ENCODE measurements around the gene TESK2. TPM values are rescaled to one million over a fixed set of nuclear protein-coding genes. Genes with fewer than 3 reads are reported as not detected.
"Not testable (repeated sequence)": the region's sequence is repeated elsewhere in the genome, so short reads cannot be mapped to it uniquely, and the experiment has no call there.

TESK2 gene
- total RNA-seq, 1 experiment from 2014 or later: 13.8 TPM

DNA sequence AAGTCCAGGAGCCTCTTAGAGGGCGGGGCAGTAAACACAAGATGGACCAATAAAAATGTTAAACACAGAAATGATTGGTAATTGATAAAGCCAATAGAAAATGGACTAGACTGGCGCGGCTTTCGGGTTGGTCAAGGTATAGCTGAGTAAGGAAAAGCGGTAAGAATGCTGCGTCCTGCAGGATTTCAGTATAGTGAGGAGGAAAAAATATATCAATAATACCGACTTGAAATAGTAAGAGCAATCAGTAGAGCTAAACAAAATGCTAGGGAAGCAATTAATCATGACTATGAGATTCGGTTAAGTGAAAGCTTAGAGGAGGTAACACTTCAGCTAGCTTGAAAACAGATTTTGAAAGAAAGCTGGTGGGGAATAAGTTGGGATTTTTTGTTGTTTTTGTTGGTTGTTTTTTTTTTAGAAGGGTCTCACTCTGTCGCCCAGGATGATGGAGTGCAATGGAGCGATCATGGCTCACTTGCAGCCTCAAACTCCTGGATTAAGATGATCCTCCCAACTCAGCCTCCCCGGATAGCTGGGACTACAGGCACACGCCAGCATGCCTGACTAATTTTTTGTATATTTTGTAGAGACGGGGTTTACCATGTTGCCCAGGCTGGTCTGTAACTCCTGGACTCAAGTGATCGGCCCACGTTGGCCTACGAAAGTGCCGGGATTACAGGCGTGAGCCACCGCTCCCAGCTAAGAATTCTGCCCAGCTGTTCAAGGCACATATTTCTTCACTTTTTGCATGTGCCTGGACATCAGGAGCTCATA, 711 bp upstream of the TESK2 start:
- no peak overlapping the region for H3K27ac ChIP-seq
- no TSS peak for BruUV-seq (replicated peaks)
- no peak for TF ChIP-seq EZH2 (IDR thresholded peaks at IDR 0.05; ENCODE audit: low read depth)
- TF ChIP-seq, protein P1, sequence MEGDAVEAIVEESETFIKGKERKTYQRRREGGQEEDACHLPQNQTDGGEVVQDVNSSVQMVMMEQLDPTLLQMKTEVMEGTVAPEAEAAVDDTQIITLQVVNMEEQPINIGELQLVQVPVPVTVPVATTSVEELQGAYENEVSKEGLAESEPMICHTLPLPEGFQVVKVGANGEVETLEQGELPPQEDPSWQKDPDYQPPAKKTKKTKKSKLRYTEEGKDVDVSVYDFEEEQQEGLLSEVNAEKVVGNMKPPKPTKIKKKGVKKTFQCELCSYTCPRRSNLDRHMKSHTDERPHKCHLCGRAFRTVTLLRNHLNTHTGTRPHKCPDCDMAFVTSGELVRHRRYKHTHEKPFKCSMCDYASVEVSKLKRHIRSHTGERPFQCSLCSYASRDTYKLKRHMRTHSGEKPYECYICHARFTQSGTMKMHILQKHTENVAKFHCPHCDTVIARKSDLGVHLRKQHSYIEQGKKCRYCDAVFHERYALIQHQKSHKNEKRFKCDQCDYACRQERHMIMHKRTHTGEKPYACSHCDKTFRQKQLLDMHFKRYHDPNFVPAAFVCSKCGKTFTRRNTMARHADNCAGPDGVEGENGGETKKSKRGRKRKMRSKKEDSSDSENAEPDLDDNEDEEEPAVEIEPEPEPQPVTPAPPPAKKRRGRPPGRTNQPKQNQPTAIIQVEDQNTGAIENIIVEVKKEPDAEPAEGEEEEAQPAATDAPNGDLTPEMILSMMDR (conservative IDR thresholded peaks at IDR 0.05): no peak
- H3F3A ChIP-seq (ENCODE audit: insufficient read depth, low read depth): no peaks in the 10 kb centered on the region; the same call in 1 of the 2 replicates
- peaks cover 16% of the 10 kb centered on the region for H3K4me1 ChIP-seq (replicated peaks; ENCODE audit: insufficient read depth)
- no peaks in the 10 kb centered on the region for H3K27me3 ChIP-seq (ENCODE audit: insufficient read depth, low read depth)
- POLR2A ChIA-PET (ENCODE audit: unreplicated experiment): interaction anchor here (0.5 to 1.5 kb wide), 11 partner anchors 8 to 860 kb away, joined by 3 to 10 read pairs (median 5); partner anchors contain the start of genes CCDC163 and MMACHC
- peak overlapping the region; percentile 64; the same call in 1 of the 2 replicates for H2AFZ ChIP-seq
- peak overlapping the region; percentile 81 for H3K4me2 ChIP-seq
- peak overlapping the region; percentile 50; the same call in 1 of the 2 replicates for H3K4me3 ChIP-seq
- no peaks in the 10 kb centered on the region for H3K79me2 ChIP-seq (ENCODE audit: low read depth)
- H3K9me3 ChIP-seq (ENCODE audit: insufficient read depth, low read depth): no peaks in the 10 kb centered on the region
- no peaks in the 10 kb centered on the region for H4K20me1 ChIP-seq (ENCODE audit: insufficient read depth)
- CTCF ChIA-PET: interaction anchor here (0.6 to 2.9 kb wide), 10 partner anchors 8 to 532 kb away, joined by 3 to 18 read pairs (median 5); partner anchors contain the start of genes CCDC163 and MMACHC
- no peaks in the 10 kb centered on the region for H3K9me2 ChIP-seq (ENCODE audit: insufficient read depth)
- H3K36me3 ChIP-seq (ENCODE audit: low read depth): no peaks in the 10 kb centered on the region
- DNase-seq: no peak
- intact Hi-C loops (cut with micrococcal nuclease; ENCODE audit: unreplicated experiment): loop anchor here (1.0 to 10.0 kb wide), 6 partner anchors 81 to 761 kb away; partner anchors contain the start of gene RNU5D-1

DNA sequence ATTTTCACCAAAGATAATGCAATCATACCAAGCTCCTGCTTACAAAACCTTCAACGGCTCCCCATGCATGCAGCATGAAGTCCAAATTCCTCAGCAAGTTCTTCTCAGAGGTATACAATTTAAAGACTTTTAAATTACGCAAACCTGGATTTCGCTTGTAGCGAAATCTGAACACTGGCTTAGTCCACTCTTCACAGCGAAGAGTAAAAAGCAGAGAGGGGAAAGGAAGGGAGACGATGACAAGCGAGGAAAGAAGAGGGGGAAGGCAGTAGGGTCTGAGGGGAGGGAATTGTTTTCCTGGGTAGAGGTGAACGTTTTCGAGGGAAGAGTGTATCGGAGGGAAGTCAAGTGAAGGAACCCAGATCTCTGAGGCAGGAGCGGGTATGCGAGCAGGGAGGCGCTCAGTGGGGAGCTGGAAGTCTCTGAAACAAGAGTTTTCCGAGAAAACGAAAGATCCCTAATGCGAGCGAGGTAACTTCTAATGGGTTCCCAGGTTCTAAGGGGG, 790 bp downstream of the TESK2 start:
- H3K4me3 ChIP-seq: peak overlapping the region; percentile 73
- POLR2A ChIA-PET (ENCODE audit: unreplicated experiment): interaction anchor here (0.5 to 1.1 kb wide), 6 partner anchors 32 to 696 kb away, joined by 4 to 10 read pairs (median 4); partner anchors contain the start of gene PRDX1

DNA sequence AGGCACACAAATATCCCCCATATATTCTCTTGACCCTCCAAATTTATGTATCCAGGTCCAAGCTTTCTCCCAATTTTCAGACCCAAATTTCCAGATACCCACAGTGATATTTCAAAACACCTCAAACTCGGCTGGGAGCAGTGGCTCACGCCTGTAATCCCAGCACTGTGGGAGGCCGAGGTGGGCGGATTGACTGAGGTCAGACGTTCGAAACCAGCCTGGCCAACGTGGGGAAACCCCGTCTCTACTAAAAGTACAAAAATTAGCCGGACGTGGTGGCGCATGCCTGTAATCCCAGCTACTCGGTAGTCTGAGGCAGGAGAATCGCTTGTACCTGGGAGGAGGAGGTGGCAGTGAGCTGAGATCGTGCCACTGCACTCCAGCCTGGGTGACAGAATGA, 1.6 kb downstream of the TESK2 start:
- not testable (repeated sequence) for H3F3A ChIP-seq (ENCODE audit: insufficient read depth, low read depth); H3K36me3 ChIP-seq (ENCODE audit: low read depth); H3K27ac ChIP-seq; H3K79me2 ChIP-seq (ENCODE audit: low read depth); H3K27me3 ChIP-seq (ENCODE audit: insufficient read depth, low read depth); H3K9me3 ChIP-seq (ENCODE audit: insufficient read depth, low read depth); H4K20me1 ChIP-seq (ENCODE audit: insufficient read depth); BruUV-seq (replicated peaks); DNase-seq; H2AFZ ChIP-seq; H3K9me2 ChIP-seq (ENCODE audit: insufficient read depth)
- Histone ChIP-seq H3K4me1 (replicated peaks; ENCODE audit: insufficient read depth) (peaks cover 16% of the 10 kb centered on the region), H3K4me3 (peak overlapping the region; percentile 73; the same call in 1 of the 2 replicates), H3K4me2 (peak overlapping the region; percentile 88)
- ChIA-PET POLR2A (ENCODE audit: unreplicated experiment) (interaction anchor here (0.6 to 1.0 kb wide), 3 partner anchors 32 to 142 kb away, joined by 4 to 5 read pairs (median 4); partner anchors contain the start of gene PRDX1), CTCF (interaction anchor here (0.6 kb wide), 1 partner anchor 758 kb away, joined by 3 read pairs; the partner anchor contains the start of gene RAD54L)
- intact Hi-C loops (cut with micrococcal nuclease; ENCODE audit: unreplicated experiment): loop anchor here (5.0 kb wide), 1 partner anchor 652 kb away; no protein-coding TSS in a partner anchor

More for the DNA sequence above, 790 bp downstream of the TESK2 start:
- no peaks in the 10 kb centered on the region for H3K27me3 ChIP-seq (ENCODE audit: insufficient read depth, low read depth)
- peak overlapping the region; percentile 88 for H3K4me2 ChIP-seq
- H3K9me3 ChIP-seq (ENCODE audit: insufficient read depth, low read depth): no peaks in the 10 kb centered on the region
- H2AFZ ChIP-seq: peak overlapping the region; percentile 90
- TF ChIP-seq, protein P1 (conservative IDR thresholded peaks at IDR 0.05): no peak
- TF ChIP-seq EZH2 (IDR thresholded peaks at IDR 0.05; ENCODE audit: low read depth): no peak
- intact Hi-C loops (cut with micrococcal nuclease; ENCODE audit: unreplicated experiment): loop anchor here (2.0 to 10.0 kb wide), 3 partner anchors 79 to 759 kb away; partner anchors contain the start of gene RNU5D-1
- DNase-seq: peak in 1 of 2 experiments; percentile 26
- H3K27ac ChIP-seq: no peak overlapping the region
- no peaks in the 10 kb centered on the region for H3K9me2 ChIP-seq (ENCODE audit: insufficient read depth)
- no peaks in the 10 kb centered on the region; the same call in 1 of the 2 replicates for H3F3A ChIP-seq (ENCODE audit: insufficient read depth, low read depth)
- no peaks in the 10 kb centered on the region for H3K36me3 ChIP-seq (ENCODE audit: low read depth)
- CTCF ChIA-PET: interaction anchor here (2.9 kb wide), 1 partner anchor 129 kb away, joined by 9 read pairs; no protein-coding TSS in a partner anchor
- no TSS peak for BruUV-seq (replicated peaks)
- H4K20me1 ChIP-seq (ENCODE audit: insufficient read depth): no peaks in the 10 kb centered on the region
- H3K79me2 ChIP-seq (ENCODE audit: low read depth): no peaks in the 10 kb centered on the region
- peaks cover 16% of the 10 kb centered on the region for H3K4me1 ChIP-seq (replicated peaks; ENCODE audit: insufficient read depth)

Data from PC-9 (cell line).